Measurements from ENCODE around the gene COL21A1.
"Not testable (repeated sequence)": the region's sequence is repeated elsewhere in the genome, so short reads cannot be mapped to it uniquely, and the experiment has no call there.

DNA sequence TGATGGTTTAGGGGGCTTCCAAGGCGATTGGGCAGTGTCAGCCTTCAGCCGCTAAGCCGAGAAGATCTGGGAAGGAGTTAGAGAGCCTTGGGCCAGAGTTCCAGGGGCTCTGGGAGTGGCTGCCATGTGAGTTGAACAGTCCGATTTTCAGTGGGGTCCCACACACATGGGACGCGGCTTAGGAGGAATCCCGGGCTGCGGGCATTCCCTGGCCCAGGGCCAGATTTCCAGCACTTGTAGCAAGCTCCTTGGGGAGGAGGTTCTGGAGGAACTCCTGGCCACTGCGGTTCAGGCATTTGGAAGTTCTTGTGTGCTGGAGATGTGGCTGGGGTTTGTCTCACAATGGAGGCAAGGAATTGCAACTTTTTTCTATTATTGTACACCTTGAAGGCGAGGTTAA, 233.3 kb downstream of the COL21A1 start:
- not testable (repeated sequence) for TF ChIP-seq CTCF (CRISPR knock-in tag; IDR thresholded peaks at IDR 0.05); ASH2L (IDR thresholded peaks at IDR 0.05; ENCODE audit: insufficient read length, low read depth, low read length); HES4 (CRISPR knock-in tag; IDR thresholded peaks at IDR 0.05; ENCODE audit: borderline replicate concordance); SALL2 (CRISPR knock-in tag; IDR thresholded peaks at IDR 0.05); YY1 (IDR thresholded peaks at IDR 0.05; ENCODE audit: insufficient read depth, insufficient replicate concordance, low read depth, low read length); ZNF678 (CRISPR knock-in tag; IDR thresholded peaks at IDR 0.05)

Data from HepG2 (cell line).